Astrocyte of the spinal cord (primary cell): ENCODE measurements around the gene LRCOL1.

ENCODE experiments used
- DNase-seq: peaks from one replicate; pipeline ENCODE4 v3.0.0; 2011; ENCODE audit warnings: low read depth, low spot score
- H3K4me3 ChIP-seq: 2 replicates; pipeline ENCODE4 v1.5.1; 2011; ENCODE audit warnings: low read depth, mild to moderate bottlenecking, low read length, moderate library complexity
- in situ Hi-C: cut with HindIII; loops from 2 replicates; pipeline ENCODE4 v1.10.0; 2017; ENCODE audit warnings: low sequenced_read_pairs
- TF ChIP-seq, protein P1 (sequence below): IDR thresholded peaks from 2 replicates; pipeline ENCODE4 v1.5.1; 2012; ENCODE audit warnings: low read depth, mild to moderate bottlenecking, low read length, inconsistent platforms

LRCOL1 gene

DNA sequence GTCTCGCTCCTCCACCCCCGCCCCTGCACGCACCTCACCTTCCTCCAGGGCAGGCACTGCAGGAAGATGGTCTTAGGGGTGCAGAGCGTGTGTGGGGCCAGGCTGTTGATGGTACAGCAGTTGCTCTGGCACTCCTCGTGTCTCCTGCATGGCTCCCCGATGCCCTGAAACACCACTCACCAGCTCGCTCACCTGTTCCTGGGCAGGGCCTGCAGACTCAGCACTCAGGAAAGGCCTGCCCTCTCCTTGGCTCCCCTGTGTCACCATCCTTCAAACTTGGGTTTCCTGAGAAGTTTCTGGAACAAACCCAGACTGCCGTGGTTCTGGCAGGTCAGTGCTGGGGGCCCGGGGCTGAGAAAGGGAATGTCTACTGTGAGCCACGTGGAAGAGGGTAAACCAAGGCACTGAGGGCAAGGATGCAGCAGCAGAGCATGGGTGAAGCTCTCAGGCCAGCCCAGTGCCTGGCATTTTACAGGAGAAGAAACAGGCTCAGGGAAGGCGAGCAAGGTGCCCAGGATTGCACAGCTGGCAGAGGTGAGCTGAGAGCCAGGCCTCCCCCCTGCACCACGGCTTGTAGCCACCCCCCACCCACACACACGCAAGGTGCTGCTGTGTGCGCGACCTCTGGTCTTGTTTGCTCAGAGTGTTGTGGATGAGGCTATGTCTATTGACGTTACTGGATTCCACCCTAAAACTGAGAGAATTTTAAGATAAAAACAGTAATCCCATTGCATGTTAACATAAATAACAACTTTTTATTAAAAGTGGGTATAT lies 5.5 kb downstream of the LRCOL1 start:
- no peak for DNase-seq
- TF ChIP-seq, protein P1, sequence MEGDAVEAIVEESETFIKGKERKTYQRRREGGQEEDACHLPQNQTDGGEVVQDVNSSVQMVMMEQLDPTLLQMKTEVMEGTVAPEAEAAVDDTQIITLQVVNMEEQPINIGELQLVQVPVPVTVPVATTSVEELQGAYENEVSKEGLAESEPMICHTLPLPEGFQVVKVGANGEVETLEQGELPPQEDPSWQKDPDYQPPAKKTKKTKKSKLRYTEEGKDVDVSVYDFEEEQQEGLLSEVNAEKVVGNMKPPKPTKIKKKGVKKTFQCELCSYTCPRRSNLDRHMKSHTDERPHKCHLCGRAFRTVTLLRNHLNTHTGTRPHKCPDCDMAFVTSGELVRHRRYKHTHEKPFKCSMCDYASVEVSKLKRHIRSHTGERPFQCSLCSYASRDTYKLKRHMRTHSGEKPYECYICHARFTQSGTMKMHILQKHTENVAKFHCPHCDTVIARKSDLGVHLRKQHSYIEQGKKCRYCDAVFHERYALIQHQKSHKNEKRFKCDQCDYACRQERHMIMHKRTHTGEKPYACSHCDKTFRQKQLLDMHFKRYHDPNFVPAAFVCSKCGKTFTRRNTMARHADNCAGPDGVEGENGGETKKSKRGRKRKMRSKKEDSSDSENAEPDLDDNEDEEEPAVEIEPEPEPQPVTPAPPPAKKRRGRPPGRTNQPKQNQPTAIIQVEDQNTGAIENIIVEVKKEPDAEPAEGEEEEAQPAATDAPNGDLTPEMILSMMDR: no peak
- no peak overlapping the region for H3K4me3 ChIP-seq
- in situ Hi-C loops: no loop called here

DNA sequence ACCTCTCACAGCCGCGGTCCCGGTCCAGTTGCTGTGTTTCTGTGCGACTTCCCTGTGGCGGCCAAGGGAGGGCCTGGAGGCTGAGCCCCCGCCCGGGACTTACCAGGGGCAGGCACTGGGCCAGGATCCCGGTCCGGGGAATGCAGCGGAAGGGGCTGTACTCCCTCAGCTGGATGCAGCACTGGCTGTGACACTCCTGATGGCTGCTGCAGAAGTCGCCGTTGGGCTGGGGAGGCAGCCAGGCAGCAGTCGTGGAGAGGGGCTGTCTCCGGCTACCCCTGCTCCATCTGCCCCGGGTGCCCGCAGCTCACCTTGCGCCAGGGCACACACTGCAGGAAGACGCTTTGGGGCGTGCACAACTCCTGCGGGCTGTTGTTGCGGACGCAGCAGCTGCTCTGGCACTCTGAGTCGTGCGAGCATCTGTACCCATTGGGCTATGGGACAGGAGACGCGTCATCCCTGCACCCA lies 6.2 kb downstream of the LRCOL1 start:
- in situ Hi-C loops: no loop called here
- TF ChIP-seq, protein P1: no peak
- DNase-seq: no peak
- no peak overlapping the region for H3K4me3 ChIP-seq

DNA sequence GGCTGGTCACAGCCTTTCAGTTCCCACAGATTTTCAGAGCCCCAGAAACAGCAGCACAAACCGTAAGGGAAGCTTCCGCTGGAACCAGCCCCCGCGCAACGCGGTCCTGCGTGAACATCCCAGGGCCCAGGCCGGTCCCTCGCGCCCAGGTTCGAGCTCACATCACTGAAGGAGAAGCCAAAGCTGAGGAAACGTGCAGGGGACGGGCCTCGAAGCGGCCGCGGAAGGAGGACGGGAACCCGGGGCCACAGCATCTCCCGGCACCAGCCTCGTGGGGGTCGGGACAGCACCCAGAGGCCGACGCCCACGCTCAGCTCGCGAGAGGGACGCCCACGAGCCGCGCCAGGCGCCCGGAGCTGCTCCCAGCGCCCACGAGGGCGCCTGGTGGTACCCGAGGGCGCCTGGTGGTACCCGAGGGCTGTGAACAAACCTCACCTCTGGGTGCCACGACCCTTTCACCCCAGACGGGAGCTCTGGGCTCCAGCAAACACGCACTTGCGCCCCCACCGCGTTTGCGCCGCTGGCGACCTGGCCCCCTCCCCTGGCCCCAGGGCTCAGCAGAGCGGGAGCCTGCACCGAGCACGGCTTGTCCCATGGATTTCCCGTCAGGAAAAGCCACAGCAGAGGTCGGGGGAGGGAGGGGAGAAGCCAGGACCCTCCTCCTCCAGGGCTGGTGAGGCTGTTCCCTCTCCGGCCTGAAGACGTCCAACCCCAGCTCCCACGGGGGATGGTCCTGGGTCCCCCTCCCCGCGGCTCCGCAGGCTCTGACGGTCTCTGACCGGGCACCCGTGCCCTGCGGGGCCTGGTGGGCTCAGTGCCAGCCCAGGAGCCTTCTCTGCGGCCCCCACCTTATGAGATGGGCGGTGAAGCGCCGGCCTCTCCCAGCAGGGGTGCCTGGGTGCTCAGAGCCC lies 6.9 kb downstream of the LRCOL1 start:
- no peak for DNase-seq
- TF ChIP-seq, protein P1: no peak
- H3K4me3 ChIP-seq: no peak overlapping the region
- in situ Hi-C loops: no loop called here

DNA sequence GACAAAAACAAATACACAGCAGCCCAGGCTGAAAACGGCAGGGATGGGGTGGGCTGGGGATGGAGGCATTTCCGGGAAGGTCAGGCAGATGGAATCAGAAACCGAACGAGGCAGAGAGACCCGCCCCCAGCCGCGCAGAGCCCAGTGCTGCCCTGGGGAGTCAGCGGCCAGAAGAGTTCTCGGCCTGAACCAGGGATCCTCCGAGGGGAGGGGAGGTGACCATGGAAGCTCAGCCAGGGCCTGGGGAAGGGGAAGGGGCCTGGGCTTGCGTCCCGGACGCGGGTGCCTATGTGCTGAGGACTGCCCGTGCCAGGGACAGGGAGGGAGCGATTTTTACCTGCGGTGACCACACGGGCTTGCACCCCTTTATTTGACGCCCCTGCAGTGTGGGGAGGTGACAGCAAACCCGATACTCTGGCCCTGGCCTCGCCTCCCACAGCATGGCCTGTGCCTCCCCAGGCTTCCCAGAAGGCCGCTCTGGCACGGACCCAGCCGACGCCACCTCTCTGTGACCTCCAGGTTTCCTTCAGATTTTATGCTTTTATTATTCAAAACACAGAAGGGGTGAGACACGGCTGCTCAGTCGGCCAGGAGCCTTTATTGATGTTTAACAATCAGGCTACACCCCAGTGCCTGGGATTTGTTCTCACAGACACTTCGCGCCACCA lies 7.7 kb downstream of the LRCOL1 start:
- no peak for DNase-seq
- in situ Hi-C loops: no loop called here
- TF ChIP-seq, protein P1: no peak
- H3K4me3 ChIP-seq: no peak overlapping the region

DNA sequence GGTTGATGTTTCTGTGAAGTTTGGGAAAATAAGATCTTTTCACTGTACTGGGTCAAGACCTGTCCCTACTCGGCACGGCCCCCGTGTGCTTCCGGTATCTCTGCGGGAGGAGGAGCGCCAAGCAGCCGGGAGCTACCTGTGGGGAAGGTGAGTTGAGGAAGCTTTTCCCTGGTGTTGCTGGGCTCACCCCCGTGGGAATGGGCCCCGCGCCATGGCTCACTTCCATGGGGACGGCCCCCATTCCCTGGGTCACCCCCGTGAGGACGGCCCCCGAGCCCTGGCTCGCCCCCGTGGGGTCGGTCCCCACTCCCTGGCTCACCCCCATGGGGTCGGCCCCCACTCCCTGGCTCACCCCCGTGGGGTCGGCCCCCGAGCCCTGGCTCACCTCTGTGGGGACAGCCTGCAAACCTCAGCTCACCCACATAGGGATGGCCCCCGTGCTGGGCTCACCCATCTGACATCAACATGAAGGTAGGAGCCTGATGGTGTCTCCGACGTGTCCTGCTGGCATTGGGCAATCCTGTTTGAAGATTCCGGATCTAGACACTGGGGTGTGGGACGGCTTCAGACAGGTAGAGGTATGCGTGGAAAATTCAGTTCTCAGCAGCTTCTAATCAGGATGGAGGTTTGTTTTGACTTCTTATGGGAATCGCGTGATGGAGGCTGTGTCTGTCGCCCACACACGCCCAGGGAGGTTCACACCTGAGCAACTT lies 9.1 kb downstream of the LRCOL1 start:
- in situ Hi-C loops: no loop called here
- H3K4me3 ChIP-seq: no peak overlapping the region
- TF ChIP-seq, protein P1: no peak
- no peak for DNase-seq
